SK-N-SH (cell line): Measurements from ENCODE around the gene HSPA12A. TPM values are rescaled to one million over a fixed set of nuclear protein-coding genes. Genes with fewer than 3 reads are reported as not detected.

ENCODE experiments used
- CTCF ChIA-PET: fragments of 300-600, 350-600 bp; formaldehyde crosslinking; extraction: SDS; loops from one replicate; lab custom pipeline; 2021; lab: Yijun Ruan, JAX
- POLR2A ChIA-PET: fragments of 350-600 bp; sonication (Branson Sonifier 250); formaldehyde crosslinking; extraction: SDS; loops from one replicate; lab custom pipeline; 2020; ENCODE audit warnings: antibody characterized with exemption, inconsistent platforms; lab: Yijun Ruan, JAX
- DNase-seq: peaks from one replicate; pipeline ENCODE4 v3.0.0; 2012
- H2AFZ ChIP-seq: fragments of 200-600 bp; sonication (generic); 2 replicates; pipeline ENCODE4 v1.8.1; 2016; ENCODE audit warnings: antibody characterized with exemption, mild to moderate bottlenecking, low read depth
- H3F3A ChIP-seq: fragments of 200-600 bp; sonication (generic); replicated peaks from 2 replicates; pipeline ENCODE3; 2016; ENCODE audit warnings: antibody characterized with exemption, mild to moderate bottlenecking; ENCODE audit not compliant: insufficient read depth
- H3K27ac ChIP-seq, 2 experiments: fragments of 200-500 bp in 1 of 2; fragments of 200-600 bp in 1 of 2; sonication (Bioruptor generic) in 1 of 2; sonication (generic), shearing (Covaris generic) in 1 of 2; 2 replicates each; pipeline versions ENCODE4 v1.5.1 to v1.6.1; 2014 to 2016; ENCODE audit warnings: low read depth in 2 of 2, inconsistent platforms in 1 of 2, low read length in 1 of 2, mild to moderate bottlenecking in 1 of 2, mixed read lengths in 1 of 2
- H3K27me3 ChIP-seq: fragments of 200-600 bp; sonication (generic), shearing (Covaris generic); 2 replicates; pipeline ENCODE4 v1.6.1; 2016; ENCODE audit warnings: mixed run types; ENCODE audit not compliant: insufficient read depth
- H3K36me3 ChIP-seq, 2 experiments: fragments of 200-500 bp in 1 of 2; fragments of 200-600 bp in 1 of 2; sonication (Bioruptor generic) in 1 of 2; sonication (generic) in 1 of 2; replicated peaks in 1 of 2; 2 replicates each; pipeline versions ENCODE3 to v1.5.1; 2014 to 2016; ENCODE audit warnings: low read length in 1 of 2, mild to moderate bottlenecking in 1 of 2; ENCODE audit not compliant: insufficient read depth in 2 of 2, control insufficient read depth in 1 of 2
- H3K4me1 ChIP-seq, 2 experiments: fragments of 200-500 bp in 1 of 2; fragments of 200-600 bp in 1 of 2; sonication (Bioruptor generic) in 1 of 2; sonication (generic), shearing (Covaris generic) in 1 of 2; 2 replicates each; pipeline versions ENCODE4 v1.5.1 to v1.6.1; 2014 to 2016; ENCODE audit warnings: low read depth in 1 of 2, low read length in 1 of 2, mixed run types in 1 of 2; ENCODE audit not compliant: insufficient read depth in 2 of 2, control insufficient read depth in 1 of 2
- H3K4me2 ChIP-seq: fragments of 200-600 bp; sonication (generic), shearing (Covaris generic); 2 replicates; pipeline ENCODE4 v1.6.1; 2017; ENCODE audit warnings: mixed run types
- H3K4me3 ChIP-seq, 2 experiments: fragments of 200-500 bp in 1 of 2; fragments of 200-600 bp in 1 of 2; sonication (Bioruptor generic) in 1 of 2; sonication (generic), shearing (Covaris generic) in 1 of 2; 2 replicates each; pipeline versions ENCODE4 v1.5.1 to v1.8.1; 2014 to 2016; ENCODE audit warnings: low read depth in 2 of 2, inconsistent platforms in 1 of 2, low read length in 1 of 2, mild to moderate bottlenecking in 1 of 2, mixed read lengths in 1 of 2, moderate library complexity in 1 of 2
- H3K79me2 ChIP-seq: fragments of 200-600 bp; sonication (generic); 2 replicates; pipeline ENCODE4 v1.8.1; 2017; ENCODE audit warnings: mild to moderate bottlenecking; ENCODE audit not compliant: insufficient read depth
- H3K9ac ChIP-seq: fragments of 200-600 bp; sonication (generic); 2 replicates; pipeline ENCODE4 v1.6.1; 2017; ENCODE audit warnings: mixed run types
- H3K9me2 ChIP-seq: fragments of 200-600 bp; sonication (generic); 2 replicates; pipeline ENCODE4 v1.6.1; 2017; ENCODE audit warnings: mixed run types
- H3K9me3 ChIP-seq: fragments of 200-600 bp; sonication (generic); 2 replicates; pipeline ENCODE4 v1.6.1; 2017; ENCODE audit warnings: mixed run types, mild to moderate bottlenecking, moderate library complexity
- H4K20me1 ChIP-seq: fragments of 200-600 bp; sonication (generic); 2 replicates; pipeline ENCODE4 v1.6.1; 2017; ENCODE audit warnings: mild to moderate bottlenecking, mixed run types; ENCODE audit not compliant: insufficient read depth
- EP300 ChIP-seq, 2 experiments: IDR thresholded peaks; 2 replicates each; pipeline versions ENCODE4 v1.4.0 to v1.6.1; 2012; ENCODE audit warnings: borderline replicate concordance in 1 of 2, low read depth in 1 of 2, low read length in 1 of 2
- FOXM1 ChIP-seq: IDR thresholded peaks from 2 replicates; pipeline ENCODE4 v1.4.0; 2012; ENCODE audit warnings: low read depth, mild to moderate bottlenecking
- JUND ChIP-seq: IDR thresholded peaks from 2 replicates; pipeline ENCODE4 v1.4.0; 2012
- MEF2A ChIP-seq: IDR thresholded peaks from 2 replicates; pipeline ENCODE4 v1.4.0; 2012; ENCODE audit warnings: low read depth, borderline replicate concordance
- RAD21 ChIP-seq: IDR thresholded peaks from 2 replicates; pipeline ENCODE4 v1.6.1; 2012; ENCODE audit warnings: mild to moderate bottlenecking, low read length
- WGBS: methylation state at CpG from one replicate; pipeline ENCODE4 v1.1.6; 2017; ENCODE audit warnings: low lambda C conversion rate; 5-methylcytosine and 5-hydroxymethylcytosine counted together
- polyA plus RNA-seq, 3 experiments: library from polyadenylated mRNA; depleted of rRNA; stranded (reverse); fragments of >200 nt; gene quantifications; 2 replicates each; pipeline ENCODE4 v1.2.3, GENCODE V29; 2012
- TF ChIP-seq, protein P1 (sequence below): fragments of 200-600 bp; sonication (generic); IDR thresholded peaks from 2 replicates; pipeline ENCODE4 v1.6.1; 2017; ENCODE audit warnings: antibody characterized with exemption, mild to moderate bottlenecking, moderate library complexity
- TF ChIP-seq, protein P2 (sequence below): IDR thresholded peaks from 2 replicates; pipeline ENCODE4 v1.6.1; 2012; ENCODE audit warnings: mild to moderate bottlenecking, low read depth, low read length, moderate library complexity
- TF ChIP-seq, protein P3 (sequence below): IDR thresholded peaks from 2 replicates; pipeline ENCODE4; 2012

HSPA12A gene
- polyA plus RNA-seq, 1 of the 3 experiments (the other 2 are of a cell fraction), result 2.9 TPM

DNA sequence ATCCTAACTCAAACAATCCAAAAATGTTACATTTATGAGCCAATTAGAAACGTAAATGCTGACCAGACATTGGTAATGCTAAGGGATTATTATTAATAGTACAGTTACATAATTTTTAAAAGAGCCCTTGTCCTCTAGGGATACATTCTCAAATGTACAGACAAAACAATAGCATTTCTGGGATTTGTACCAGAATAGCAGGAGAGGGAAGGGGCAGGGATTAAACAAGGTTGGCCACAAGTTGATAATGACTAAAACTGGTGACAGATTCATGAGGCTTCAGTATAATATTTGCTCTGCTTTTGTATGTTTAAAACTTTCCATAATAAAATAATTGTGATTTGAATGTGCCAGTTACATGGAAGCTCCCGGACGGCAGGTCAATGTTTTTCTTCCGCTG is 27.0 kb downstream of the HSPA12A start:
- Histone ChIP-seq H3K9me3 (no peaks in the 10 kb centered on the region), H2AFZ (no peak overlapping the region), H3K4me3 (no peak overlapping the region), H3K79me2 (no peaks in the 10 kb centered on the region), H3K4me1 (peaks cover 0 to 65% of the 10 kb centered on the region in 2 experiments; a peak in 2 of 4 replicates), H3K9me2 (no peaks in the 10 kb centered on the region), H3F3A (no peaks in the 10 kb centered on the region), H4K20me1 (no peaks in the 10 kb centered on the region)
- 81% methylated on average over 4 of the region's 4 CpGs for WGBS
- DNase-seq, result no peak
- CTCF ChIA-PET, result interaction anchor here (1.3 to 3.5 kb wide), 4 partner anchors 22 to 73 kb away, joined by 3 to 16 read pairs (median 7); no protein-coding TSS in a partner anchor
- TF ChIP-seq, protein P1, sequence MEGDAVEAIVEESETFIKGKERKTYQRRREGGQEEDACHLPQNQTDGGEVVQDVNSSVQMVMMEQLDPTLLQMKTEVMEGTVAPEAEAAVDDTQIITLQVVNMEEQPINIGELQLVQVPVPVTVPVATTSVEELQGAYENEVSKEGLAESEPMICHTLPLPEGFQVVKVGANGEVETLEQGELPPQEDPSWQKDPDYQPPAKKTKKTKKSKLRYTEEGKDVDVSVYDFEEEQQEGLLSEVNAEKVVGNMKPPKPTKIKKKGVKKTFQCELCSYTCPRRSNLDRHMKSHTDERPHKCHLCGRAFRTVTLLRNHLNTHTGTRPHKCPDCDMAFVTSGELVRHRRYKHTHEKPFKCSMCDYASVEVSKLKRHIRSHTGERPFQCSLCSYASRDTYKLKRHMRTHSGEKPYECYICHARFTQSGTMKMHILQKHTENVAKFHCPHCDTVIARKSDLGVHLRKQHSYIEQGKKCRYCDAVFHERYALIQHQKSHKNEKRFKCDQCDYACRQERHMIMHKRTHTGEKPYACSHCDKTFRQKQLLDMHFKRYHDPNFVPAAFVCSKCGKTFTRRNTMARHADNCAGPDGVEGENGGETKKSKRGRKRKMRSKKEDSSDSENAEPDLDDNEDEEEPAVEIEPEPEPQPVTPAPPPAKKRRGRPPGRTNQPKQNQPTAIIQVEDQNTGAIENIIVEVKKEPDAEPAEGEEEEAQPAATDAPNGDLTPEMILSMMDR, result no peak
- no peak for TF ChIP-seq JUND
- TF ChIP-seq MEF2A, result no peak
- TF ChIP-seq EP300 (IDR thresholded peaks at IDR 0.05; ENCODE audit: borderline replicate concordance in 1 of 2, low read depth in 1 of 2, low read length in 1 of 2), result no peak
- TF ChIP-seq, protein P2, sequence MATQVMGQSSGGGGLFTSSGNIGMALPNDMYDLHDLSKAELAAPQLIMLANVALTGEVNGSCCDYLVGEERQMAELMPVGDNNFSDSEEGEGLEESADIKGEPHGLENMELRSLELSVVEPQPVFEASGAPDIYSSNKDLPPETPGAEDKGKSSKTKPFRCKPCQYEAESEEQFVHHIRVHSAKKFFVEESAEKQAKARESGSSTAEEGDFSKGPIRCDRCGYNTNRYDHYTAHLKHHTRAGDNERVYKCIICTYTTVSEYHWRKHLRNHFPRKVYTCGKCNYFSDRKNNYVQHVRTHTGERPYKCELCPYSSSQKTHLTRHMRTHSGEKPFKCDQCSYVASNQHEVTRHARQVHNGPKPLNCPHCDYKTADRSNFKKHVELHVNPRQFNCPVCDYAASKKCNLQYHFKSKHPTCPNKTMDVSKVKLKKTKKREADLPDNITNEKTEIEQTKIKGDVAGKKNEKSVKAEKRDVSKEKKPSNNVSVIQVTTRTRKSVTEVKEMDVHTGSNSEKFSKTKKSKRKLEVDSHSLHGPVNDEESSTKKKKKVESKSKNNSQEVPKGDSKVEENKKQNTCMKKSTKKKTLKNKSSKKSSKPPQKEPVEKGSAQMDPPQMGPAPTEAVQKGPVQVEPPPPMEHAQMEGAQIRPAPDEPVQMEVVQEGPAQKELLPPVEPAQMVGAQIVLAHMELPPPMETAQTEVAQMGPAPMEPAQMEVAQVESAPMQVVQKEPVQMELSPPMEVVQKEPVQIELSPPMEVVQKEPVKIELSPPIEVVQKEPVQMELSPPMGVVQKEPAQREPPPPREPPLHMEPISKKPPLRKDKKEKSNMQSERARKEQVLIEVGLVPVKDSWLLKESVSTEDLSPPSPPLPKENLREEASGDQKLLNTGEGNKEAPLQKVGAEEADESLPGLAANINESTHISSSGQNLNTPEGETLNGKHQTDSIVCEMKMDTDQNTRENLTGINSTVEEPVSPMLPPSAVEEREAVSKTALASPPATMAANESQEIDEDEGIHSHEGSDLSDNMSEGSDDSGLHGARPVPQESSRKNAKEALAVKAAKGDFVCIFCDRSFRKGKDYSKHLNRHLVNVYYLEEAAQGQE, result no peak
- TF ChIP-seq, all 33 proteins: peak for 0
- Histone ChIP-seq H3K27ac (peak overlapping the region in 1 of 2 experiments; percentile 83; a peak in 2 of 4 replicates), H3K36me3 (no peaks in the 10 kb centered on the region), H3K9ac (no peak overlapping the region), H3K4me2 (no peak overlapping the region), H3K27me3 (no peaks in the 10 kb centered on the region)
- POLR2A ChIA-PET, result interaction anchor here (1.0 kb wide), 1 partner anchor 16 kb away, joined by 3 read pairs; no protein-coding TSS in a partner anchor

DNA sequence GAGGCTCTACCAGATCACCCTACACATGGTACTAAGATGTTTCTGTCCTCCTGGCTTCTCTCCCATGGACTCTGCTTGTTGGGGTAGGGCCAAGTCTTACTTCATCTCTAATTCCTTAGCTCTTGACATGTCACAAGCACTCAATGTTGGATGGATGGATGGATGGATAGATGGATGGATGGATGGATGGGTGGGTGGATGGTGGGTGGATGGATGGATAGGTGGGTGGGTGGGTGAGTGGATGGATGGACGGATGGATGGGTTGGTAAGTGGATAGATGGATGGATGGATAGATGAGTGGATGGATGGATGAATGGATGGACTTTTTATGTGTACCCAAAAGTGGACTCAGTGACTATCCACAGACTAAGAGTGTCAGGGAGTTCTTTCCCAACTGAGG is 28.5 kb downstream of the HSPA12A start:
- Histone ChIP-seq H3K9me2 (no peaks in the 10 kb centered on the region), H3K9me3 (no peaks in the 10 kb centered on the region), H3K4me2 (no peak overlapping the region), H3F3A (no peaks in the 10 kb centered on the region), H3K27ac (no peak overlapping the region; a peak in 1 of 4 replicates), H3K4me3 (no peak overlapping the region), H3K4me1 (peaks cover 0 to 56% of the 10 kb centered on the region in 2 experiments; a peak in 2 of 4 replicates), H4K20me1 (no peaks in the 10 kb centered on the region), H3K27me3 (no peaks in the 10 kb centered on the region), H3K79me2 (no peaks in the 10 kb centered on the region), H3K36me3 (no peaks in the 10 kb centered on the region), H3K9ac (no peak overlapping the region), H2AFZ (no peak overlapping the region)
- DNase-seq, result no peak
- TF ChIP-seq FOXM1 (no peak), RAD21 (no peak)
- TF ChIP-seq, protein P3, sequence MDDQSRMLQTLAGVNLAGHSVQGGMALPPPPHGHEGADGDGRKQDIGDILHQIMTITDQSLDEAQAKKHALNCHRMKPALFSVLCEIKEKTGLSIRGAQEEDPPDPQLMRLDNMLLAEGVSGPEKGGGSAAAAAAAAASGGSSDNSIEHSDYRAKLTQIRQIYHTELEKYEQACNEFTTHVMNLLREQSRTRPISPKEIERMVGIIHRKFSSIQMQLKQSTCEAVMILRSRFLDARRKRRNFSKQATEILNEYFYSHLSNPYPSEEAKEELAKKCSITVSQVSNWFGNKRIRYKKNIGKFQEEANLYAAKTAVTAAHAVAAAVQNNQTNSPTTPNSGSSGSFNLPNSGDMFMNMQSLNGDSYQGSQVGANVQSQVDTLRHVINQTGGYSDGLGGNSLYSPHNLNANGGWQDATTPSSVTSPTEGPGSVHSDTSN, result no peak
- CTCF ChIA-PET, result no interaction called here
- WGBS, result 20% methylated on average over 1 of the region's 1 CpG
- POLR2A ChIA-PET, result no interaction called here
